NCI-H82 (cell line): ENCODE measurements around the gene N4BP2L2.

Experiments used
- DNase-seq: peaks from one replicate; lab custom pipeline; 2025; lab: John Stamatoyannopoulos, UW

N4BP2L2 gene

DNA sequence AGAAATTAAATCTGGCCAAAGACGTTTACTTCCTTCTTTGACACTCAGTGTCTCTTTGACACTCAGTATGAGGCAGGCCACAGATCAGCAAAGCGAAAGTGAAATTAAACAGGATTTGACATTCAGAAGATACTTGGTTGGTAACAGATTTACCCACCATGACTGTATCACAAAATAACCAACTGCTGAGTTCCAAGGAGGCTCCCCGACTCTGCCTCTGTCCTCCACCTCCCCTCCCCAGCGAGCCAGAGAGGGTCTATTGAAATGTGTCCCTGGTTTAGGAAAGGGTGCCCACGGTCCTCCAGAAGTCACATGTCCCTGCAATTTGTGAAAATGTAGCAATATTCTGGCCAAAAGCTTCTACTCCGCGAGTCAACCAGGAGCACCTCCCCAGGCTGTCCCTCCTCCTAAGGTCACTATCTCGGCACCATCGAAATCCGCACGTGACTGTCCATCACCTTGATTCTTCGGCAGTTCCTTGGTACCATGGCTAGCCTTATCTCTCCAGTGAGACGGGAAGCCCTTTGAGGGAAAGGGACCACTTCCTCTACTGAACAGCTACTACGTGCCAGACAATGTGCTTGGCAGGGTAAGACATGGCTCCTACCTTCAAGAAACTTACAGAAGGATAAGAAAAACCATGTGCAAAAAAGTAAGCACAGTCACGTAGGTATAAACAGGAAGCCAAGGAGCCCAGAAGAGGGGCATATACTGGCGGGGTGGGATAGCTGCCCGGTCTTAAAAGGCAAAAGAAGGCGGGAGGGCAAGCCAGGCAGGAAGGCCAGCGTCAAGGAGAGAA lies 112.2 kb downstream of the N4BP2L2 start:
- DNase-seq = no peak

DNA sequence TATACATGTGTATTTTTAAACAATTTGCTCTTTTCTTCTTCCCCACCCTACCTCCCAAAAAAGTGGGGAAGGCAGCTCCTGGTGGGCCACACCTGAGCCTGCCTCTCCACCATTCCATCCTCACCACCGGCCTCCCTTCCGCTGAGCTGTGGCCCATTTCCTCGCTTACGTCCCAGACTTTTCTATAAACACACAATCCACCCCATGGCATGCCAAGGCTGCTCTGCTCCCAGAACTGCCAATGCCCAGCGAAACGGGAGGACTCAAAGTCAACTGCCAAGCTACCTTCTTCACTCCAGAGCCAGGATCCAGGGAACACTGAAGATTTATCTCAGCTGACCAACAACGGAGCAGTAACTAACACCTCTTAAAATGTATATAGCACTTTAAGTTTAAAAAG lies 113.4 kb downstream of the N4BP2L2 start:
- no peak for DNase-seq

DNA sequence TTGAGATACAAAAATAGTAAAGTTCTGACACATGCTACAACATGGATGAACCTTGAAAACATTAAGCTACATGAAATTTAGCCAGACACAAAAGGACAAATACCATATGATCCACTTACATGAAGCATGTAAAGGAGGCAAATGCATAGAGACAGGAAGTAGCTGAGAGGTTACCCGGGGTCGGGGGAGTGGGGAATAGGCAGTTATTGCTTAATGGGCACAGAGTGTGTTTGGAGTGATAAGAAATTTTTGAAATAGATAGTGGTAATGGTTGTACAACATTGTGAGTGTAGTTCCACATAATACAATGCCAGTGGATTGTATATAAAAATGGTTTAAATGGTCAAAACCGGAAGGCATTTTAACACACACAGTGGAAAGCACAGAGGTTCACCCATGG lies 115.0 kb downstream of the N4BP2L2 start:
- no peak for DNase-seq

DNA sequence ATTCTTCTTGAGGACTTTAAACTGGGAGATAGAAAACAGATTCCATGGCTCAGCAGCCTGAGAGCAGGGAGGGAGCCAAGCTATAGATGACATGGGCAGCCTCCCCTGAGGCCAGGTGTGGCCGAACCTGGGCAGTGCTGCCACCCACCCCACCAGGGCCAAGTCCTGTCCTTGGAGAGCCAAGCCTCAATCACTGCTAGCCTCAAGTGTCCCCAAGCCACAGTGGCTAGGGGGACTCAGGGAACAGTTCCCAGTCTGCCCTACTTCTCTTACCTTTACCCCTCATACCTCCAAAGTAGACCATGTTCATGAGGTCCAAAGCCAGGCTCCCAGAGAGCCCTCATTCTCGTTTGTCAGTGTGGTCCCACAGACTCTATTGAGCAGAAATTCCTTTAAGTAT lies 118.7 kb downstream of the N4BP2L2 start:
- DNase-seq = no peak

DNA sequence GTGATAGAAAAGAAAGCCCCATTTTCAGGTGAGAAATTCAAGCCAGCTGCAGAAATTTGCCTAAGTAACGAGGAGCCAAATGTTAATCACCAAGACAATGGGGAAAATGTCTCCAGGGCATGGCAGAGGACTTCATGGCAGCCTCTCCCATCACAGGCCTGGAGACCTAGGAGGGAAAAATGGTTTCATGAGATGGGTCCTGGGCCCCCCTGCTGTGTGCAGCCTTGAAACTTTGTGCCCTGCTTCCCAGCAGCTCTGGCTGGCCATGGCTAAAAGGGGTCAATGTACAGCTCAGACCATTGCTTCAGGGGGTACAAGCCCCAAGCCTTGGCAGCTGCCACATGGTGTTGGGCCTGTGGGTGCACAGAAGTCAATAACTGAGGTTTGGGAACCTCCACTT lies 120.6 kb downstream of the N4BP2L2 start:
- no peak for DNase-seq

DNA sequence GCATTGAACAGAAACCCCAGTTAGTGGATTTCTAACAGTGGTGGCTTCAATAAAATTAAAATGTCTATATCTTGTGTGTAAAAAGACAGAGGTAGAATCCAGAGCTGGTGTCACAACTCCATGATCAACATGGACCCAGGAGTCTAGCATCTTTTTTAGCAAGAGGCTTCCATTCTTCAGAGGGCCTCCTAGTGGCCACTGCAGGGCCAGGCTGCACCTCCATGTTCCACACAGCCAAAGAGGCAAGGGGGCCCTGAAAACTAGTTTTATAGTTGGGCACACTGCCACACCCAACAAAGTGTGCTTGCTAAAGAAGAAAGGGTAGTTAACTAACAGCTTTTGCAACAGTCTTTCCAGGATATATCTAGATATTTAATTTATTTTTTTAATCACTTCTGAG lies 123.6 kb downstream of the N4BP2L2 start:
- DNase-seq = peak; percentile 66

DNA sequence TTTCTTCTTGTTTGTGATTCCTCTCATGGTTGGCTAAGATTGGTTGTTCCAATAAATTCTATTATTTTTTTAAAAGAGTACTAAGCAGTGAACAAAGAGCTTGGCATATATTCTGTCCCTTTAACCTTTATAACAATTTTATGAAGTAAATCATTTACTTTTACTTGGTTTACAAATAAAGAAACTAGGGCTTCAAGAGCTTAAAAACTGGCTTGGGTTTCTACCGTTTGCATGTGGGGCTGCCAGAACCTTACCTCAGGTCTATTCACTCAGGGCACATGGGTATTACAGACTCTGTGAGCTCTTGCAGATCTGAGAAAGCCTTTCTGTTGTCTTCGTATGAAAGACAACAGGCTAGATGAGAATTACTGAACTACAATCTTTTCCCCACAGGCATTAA lies 124.0 kb downstream of the N4BP2L2 start:
- DNase-seq = no peak

DNA sequence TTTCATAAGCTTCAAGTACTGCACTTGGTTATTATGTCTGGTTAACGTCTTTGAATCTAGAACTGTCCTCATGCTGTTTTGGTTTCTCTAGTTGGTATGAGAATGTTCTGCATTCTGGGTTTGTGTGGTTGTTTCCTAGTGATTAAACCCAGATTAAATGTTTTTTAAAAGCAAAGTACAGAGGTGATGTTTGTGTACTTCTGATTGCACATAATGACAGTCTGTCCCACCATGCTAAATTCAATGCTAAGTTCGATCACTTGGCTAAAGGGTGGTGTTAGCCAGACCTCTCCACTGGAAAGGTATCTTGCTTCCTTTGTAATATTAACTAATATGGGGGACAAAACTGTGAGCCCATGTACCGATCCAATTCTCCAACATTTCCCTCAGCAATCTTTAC lies 125.3 kb downstream of the N4BP2L2 start:
- no peak for DNase-seq

DNA sequence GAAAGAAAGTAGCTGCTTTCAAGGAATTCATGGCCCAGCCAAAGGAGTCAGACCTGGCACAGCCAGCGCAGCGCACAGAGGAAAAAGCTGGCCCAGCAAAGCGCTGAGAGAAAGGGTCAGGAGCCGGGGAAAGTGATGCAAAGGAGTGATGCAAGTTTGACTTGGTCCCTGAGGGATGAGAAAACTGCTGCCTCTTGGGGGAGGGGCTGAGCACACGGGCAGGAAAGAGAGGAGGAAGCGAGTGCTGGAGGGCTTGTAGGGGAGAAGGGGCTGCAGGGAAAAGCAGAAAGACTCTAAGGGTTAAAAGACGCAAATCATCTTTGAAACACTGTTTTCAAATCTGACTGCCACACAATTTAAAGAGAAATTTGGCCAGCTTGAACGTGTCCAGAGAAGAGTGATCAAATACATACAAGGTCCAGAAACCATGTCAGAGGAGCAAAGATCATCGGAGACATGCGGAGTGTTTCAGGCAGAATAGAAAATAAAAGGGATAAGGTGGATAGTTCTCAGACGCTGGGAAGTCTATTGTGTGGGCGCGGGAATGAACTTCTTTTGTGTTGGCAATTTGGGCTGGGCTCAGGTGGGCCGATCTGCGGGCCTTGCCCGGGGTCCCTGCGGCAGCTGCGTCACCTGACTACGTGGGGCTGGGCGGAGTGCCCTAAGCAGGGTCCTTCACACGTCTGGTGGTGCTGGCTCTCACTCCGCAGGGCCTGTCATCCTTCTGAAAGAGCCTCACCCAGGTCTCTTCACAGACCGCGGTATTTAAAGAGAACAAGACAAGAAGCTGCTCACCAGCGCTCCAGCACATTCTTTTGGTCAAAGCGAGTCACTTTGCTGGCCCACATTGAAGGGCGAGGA lies 128.8 kb downstream of the N4BP2L2 start:
- no peak for DNase-seq

DNA sequence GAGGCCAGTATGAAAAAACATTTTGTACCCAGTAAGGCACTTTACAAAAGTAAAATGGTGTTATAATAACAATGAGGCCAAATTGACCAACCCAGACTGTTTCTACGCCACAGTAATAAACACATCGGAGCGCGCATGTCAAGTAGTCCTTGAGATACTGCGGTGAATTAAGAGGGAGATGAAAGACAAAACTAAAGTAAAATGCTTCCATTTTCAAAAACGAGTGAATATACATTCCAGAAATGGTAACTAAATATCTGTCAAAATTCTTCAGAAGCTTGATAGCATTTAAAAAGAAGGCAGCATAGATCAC lies 129.6 kb downstream of the N4BP2L2 start:
- DNase-seq = no peak

DNA sequence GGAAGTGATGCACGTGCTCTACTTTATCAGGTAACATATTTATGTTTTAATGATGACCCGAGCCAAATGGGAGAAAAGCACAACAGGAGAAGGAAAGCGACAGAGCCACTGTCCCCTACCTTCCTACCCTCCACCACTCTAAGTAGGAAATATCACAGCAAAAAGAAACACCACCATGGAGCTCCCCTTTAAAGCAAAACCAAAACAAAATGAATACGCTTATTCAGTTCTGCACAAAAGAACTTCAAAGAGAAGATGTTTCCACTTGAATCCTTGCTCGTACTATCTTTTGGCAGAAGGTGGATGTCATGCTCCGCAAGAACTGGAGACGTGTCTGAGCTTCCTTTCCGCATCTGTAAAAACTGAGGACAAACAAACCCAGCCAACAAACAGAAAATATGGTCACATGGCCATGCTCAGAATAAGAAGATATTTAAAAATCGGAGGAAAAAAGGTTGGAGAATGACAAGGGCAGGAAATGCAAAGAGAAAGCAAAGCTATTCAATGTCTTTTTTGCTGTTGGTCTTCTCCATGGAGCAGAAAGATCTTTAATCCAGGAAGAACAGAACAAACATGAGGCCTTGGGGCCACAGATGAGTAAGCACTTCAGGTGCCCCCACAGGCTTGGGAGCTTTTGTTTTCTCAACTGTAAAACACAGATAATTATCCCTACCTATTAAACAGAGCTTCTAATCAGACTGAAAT lies 130.1 kb downstream of the N4BP2L2 start:
- DNase-seq = no peak

DNA sequence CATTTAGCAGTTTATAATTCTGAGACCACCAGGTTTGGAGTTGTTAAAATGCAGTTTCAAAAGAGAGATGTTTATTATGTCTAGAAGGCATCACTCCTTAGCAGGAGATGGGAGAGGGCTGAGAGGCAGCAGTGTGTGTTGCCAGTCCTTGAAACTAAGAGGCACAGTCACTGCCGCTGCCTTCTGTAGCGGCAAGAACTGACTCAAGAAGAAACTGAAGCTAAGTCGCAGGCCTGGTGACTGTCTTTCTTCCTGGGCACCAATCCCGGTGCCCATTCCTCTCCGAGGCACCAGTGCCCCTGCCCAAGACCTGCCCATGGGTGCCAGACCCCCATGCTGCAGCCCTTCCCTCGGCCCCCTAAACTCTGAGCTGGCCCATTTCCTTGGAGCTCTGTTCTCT lies 130.7 kb downstream of the N4BP2L2 start:
- DNase-seq = no peak

DNA sequence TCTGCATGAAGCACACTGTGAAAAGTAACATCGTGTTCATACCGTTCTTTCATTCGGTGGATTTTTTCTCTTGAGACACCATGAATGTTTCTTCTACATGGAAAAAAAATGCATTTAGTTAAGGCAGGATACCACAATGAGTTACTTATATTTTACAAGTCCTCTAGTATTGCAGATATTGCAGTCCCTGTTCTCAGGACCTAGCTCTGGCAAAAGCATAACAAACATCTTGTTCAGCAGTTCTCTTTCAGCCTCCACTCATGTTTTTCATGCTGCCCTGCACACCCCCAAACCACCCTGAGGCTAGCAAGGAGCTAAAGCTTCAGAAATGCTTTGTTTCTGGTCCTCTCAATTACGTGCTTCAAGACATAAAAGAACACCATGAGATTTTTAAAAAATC lies 135.5 kb downstream of the N4BP2L2 start:
- no peak for DNase-seq

DNA sequence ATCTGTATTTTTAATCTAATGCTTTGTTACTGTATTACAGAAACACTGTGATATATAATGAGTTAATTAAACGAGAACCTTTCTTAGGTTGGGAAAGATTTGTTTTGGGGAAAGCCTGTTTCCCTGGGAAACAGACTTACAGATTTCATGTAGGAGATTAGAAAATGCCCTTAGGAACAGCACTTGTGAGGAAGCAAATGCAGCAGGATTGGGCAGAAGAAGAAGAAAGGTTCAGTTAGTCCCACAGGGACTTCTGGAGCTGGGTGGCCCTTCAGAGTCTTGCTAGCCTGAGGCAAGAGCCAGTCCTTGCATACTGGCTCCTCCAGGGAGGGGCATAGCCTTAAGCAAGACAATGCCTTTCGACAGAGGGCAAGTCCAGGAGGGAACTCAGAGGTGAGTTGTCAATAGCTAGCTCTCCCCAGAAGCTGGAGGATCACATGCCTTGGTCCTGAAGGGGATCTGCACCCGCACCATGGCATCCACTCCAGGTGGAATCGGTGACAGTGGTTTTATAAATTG lies 147.4 kb downstream of the N4BP2L2 start:
- no peak for DNase-seq

DNA sequence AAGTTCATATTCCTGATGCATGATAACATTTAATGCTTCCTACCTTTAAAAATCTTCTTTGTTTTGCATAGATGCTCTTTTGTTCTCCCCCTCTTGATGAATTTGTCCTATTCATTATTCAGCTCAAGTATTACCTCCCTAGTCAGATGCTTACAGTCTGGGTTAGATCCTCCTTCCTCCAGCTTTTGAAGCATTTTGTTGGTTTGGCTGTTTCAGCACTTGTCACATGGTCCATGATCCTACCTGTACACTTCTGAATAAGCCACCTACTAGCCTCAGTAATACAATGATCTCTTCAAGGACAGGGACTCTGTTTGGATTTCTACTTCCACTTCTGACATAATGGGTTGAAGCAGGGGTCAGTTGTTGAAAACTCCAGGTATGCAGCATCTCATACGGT lies 148.1 kb downstream of the N4BP2L2 start:
- no peak for DNase-seq

DNA sequence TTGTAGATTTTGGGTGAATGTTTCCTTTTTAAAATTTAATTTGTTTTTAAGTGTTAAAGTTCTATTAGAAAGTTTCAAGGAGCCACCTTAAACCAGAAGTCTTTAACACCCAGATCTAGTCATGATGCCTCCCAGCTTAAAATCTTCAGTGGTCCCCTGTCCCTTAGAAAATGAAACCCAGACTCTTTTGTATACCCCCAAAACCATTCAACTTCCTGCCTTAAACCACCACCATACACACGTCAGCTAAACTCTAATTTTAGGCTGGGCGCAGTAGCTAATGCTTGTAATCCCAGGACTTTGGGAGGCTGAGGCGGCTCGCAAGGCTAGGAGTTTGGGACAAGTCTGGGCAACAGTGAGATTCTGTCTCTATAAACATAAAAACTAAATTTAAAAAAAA lies 148.5 kb downstream of the N4BP2L2 start:
- no peak for DNase-seq

DNA sequence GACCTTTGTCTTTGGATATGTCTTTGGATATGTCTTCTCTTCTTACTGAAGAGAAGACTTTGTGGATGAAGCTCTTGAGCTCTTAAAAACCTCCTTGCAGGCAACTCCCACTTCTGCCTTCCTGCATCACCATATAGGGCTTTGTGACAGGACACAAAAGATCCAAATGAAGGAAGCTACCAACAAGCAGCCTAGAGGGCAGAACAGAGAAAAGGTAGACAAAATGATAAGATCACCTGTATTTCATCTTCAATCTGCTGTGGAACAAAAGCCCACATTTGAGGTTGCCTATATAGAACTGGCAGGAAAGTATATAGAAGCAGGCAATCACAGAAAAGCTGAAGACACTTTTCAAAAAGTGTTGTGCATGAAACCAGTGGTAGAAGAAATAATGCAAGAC lies 153.2 kb downstream of the N4BP2L2 start:
- no peak for DNase-seq

DNA sequence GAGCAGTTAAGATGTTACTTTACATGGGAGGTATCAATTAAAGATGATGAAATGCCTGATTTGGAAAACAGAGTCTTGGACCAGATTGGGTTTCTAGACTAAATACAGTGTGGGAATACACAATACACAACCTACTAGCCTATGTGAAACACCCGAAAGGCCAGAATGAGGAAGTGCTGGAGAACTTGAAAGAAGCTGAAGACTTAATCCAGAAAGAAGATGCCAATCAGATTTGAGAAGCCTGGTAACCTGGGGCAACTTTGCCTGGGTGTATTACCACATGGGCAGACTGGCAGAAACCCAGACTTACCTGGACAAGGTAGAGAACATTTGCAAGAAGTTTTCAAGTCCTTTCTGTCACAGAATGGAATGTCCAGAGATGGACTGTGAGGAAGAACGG lies 153.9 kb downstream of the N4BP2L2 start:
- DNase-seq = no peak

DNA sequence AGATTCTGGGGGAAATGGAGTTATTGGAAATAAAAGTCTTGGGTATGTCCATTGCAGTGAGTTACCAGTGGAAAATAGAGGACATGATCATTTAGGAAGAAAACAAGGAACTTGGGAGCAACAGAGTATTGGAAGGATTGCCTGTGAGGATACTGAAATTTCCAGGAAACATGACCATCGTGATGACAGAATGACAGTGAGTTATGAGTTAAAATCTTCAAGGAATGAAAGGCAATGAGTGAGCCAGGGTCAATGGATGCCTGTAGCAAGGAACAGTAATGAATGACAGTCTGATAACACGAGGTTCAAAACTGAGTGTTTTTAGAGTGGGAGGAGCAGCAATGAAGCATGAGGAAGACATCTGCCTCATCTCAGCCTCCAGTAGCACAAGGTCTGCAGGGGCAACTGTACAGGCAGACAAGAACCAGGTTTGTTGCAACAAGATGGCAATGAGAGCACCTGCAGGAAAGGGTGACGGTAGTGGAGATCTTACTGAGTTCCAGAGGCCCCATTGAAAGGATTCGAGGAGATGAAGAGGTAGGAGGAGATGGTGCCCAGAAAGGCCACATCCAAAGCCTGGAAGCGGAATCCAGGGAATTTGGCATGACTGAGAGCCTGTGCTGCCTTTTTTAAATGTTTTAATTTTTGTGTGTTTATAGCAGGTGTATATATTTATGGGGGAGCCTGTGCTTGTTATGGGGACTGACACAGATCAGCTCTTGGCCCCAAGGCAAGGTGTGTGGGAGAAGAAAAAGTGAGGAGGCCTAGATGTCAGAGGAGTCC lies 154.6 kb downstream of the N4BP2L2 start:
- DNase-seq = no peak
